Inferior parietal cortex (tissue), 1 donor: ENCODE results near the gene DLGAP3.
"Not testable (repeated sequence)": the region's sequence is repeated elsewhere in the genome, so short reads cannot be mapped to it uniquely, and the experiment has no call there.

ENCODE experiments used
- DNase-seq: peaks from one replicate; pipeline ENCODE4 v3.0.0-alpha.2; 2016; ENCODE audit errors: extremely low spot score

DLGAP3 gene

GRCh38 chr1:34839526-34840305, 89.7 kb downstream of the DLGAP3 start:
- DNase-seq, result no peak

GRCh38 chr1:34833711-34834110, 95.7 kb downstream of the DLGAP3 start:
- DNase-seq, result no peak

- DNase-seq, result no peak
Measured at GRCh38 chr1:34831721-34832246, 97.7 kb downstream of the DLGAP3 start.

- DNase-seq, result no peak
Measured at GRCh38 chr1:34829250-34829649, 100.2 kb downstream of the DLGAP3 start.

GRCh38 chr1:34828611-34829010, 100.8 kb downstream of the DLGAP3 start:
- no peak for DNase-seq

- no peak for DNase-seq
Measured at GRCh38 chr1:34827341-34827941, 102.0 kb downstream of the DLGAP3 start.

GRCh38 chr1:34825455-34826091, 103.9 kb downstream of the DLGAP3 start:
- DNase-seq, result no peak

- DNase-seq, result no peak
Measured at GRCh38 chr1:34824817-34825454, 104.5 kb downstream of the DLGAP3 start.

GRCh38 chr1:34822202-34822601, 107.2 kb downstream of the DLGAP3 start:
- DNase-seq, result no peak

GRCh38 chr1:34818862-34819261, 110.6 kb downstream of the DLGAP3 start:
- not testable (repeated sequence) for DNase-seq

- DNase-seq, result no peak
Measured at GRCh38 chr1:34816778-34817177, 112.7 kb downstream of the DLGAP3 start.

GRCh38 chr1:34816332-34816731, 113.1 kb downstream of the DLGAP3 start:
- no peak for DNase-seq
